Measurements from ENCODE around the gene GPD1L. TPM values are rescaled to one million over a fixed set of nuclear protein-coding genes. Genes with fewer than 3 reads are reported as not detected.
"Not testable (repeated sequence)": the region's sequence is repeated elsewhere in the genome, so short reads cannot be mapped to it uniquely, and the experiment has no call there.

Gene GPD1L
- total RNA-seq, 2 donors from 2014 or later = 1.5 to 3.5 TPM

- Mint-ChIP-seq H3K4me1 (no peaks in the 10 kb centered on the region), H3K4me3 (no peak overlapping the region), H3K27ac (no peak overlapping the region), H3K27me3 (ENCODE audit: insufficient read depth) (no peaks in the 10 kb centered on the region), H3K9me3 (peaks cover 23% of the 10 kb centered on the region), H3K36me3 (ENCODE audit: low read depth) (no peaks in the 10 kb centered on the region)
- no peaks in the 10 kb centered on the region for H3K27me3 ChIP-seq (ENCODE audit: control insufficient read depth, insufficient read depth, low read length, poor library complexity, severe bottlenecking)
- H3K9ac ChIP-seq (ENCODE audit: extremely low read depth, low read length, poor library complexity, severe bottlenecking) = no peak overlapping the region
- H3K4me3 ChIP-seq (ENCODE audit: low read length) = no peak overlapping the region
- no peak for TF ChIP-seq CTCF (conservative IDR thresholded peaks at IDR 0.05)
- H3K4me1 ChIP-seq (ENCODE audit: control insufficient read depth, insufficient read depth, low read length) = no peaks in the 10 kb centered on the region
- H3K27ac ChIP-seq (ENCODE audit: low read depth, low read length) = no peak overlapping the region
- DNase-seq = no peak
- 86 to 94% methylated on average over 1 to 2 of the region's 2 CpGs for WGBS, 2 experiments (ENCODE audit: insufficient coverage in 1 of 2, insufficient read length in 1 of 2)
- H3K9me3 ChIP-seq (ENCODE audit: control insufficient read depth, low read length) = no peaks in the 10 kb centered on the region
- no peaks in the 10 kb centered on the region for H3K36me3 ChIP-seq (ENCODE audit: control insufficient read depth, insufficient read depth, low read length)
Measured at GRCh38 chr3:32066686-32067085, 39.7 kb upstream of the GPD1L start.

- not testable (repeated sequence) for H3K27me3 ChIP-seq (ENCODE audit: control insufficient read depth, insufficient read depth, low read length, poor library complexity, severe bottlenecking); H3K27ac Mint-ChIP-seq; H3K9me3 ChIP-seq (ENCODE audit: control insufficient read depth, low read length); H3K9me3 Mint-ChIP-seq; DNase-seq; H3K36me3 Mint-ChIP-seq (ENCODE audit: low read depth); H3K4me3 Mint-ChIP-seq; H3K27me3 Mint-ChIP-seq (ENCODE audit: insufficient read depth); H3K4me1 Mint-ChIP-seq; H3K4me1 ChIP-seq (ENCODE audit: control insufficient read depth, insufficient read depth, low read length); H3K9ac ChIP-seq (ENCODE audit: extremely low read depth, low read length, poor library complexity, severe bottlenecking); H3K36me3 ChIP-seq (ENCODE audit: control insufficient read depth, insufficient read depth, low read length); H3K27ac ChIP-seq (ENCODE audit: low read depth, low read length); H3K4me3 ChIP-seq (ENCODE audit: low read length)
- 93 to 94% methylated on average over 3 to 7 of the region's 7 CpGs for WGBS, 2 experiments (ENCODE audit: insufficient coverage in 1 of 2, insufficient read length in 1 of 2)
Measured at GRCh38 chr3:32074194-32074593, 32.2 kb upstream of the GPD1L start.

- no peak for DNase-seq
- no peak overlapping the region for H3K4me3 ChIP-seq (ENCODE audit: low read length)
- no peaks in the 10 kb centered on the region for H3K36me3 Mint-ChIP-seq (ENCODE audit: low read depth)
- 76 to 85% methylated on average over 3 of the region's 3 CpGs for WGBS, 2 experiments (ENCODE audit: insufficient coverage in 1 of 2, insufficient read length in 1 of 2)
- H3K27me3 Mint-ChIP-seq (ENCODE audit: insufficient read depth) = no peaks in the 10 kb centered on the region
- H3K4me1 Mint-ChIP-seq = peaks cover 4% of the 10 kb centered on the region
- peaks cover 2% of the 10 kb centered on the region for H3K9me3 Mint-ChIP-seq
- H3K4me1 ChIP-seq (ENCODE audit: control insufficient read depth, insufficient read depth, low read length) = no peaks in the 10 kb centered on the region
- H3K27ac ChIP-seq (ENCODE audit: low read depth, low read length) = no peak overlapping the region
- H3K36me3 ChIP-seq (ENCODE audit: control insufficient read depth, insufficient read depth, low read length) = no peaks in the 10 kb centered on the region
- no peaks in the 10 kb centered on the region for H3K27me3 ChIP-seq (ENCODE audit: control insufficient read depth, insufficient read depth, low read length, poor library complexity, severe bottlenecking)
- H3K4me3 Mint-ChIP-seq = no peak overlapping the region
- TF ChIP-seq CTCF (conservative IDR thresholded peaks at IDR 0.05) = no peak
- H3K27ac Mint-ChIP-seq = no peak overlapping the region
- no peak overlapping the region for H3K9ac ChIP-seq (ENCODE audit: extremely low read depth, low read length, poor library complexity, severe bottlenecking)
- no peaks in the 10 kb centered on the region for H3K9me3 ChIP-seq (ENCODE audit: control insufficient read depth, low read length)
Measured at GRCh38 chr3:32076566-32076965, 29.9 kb upstream of the GPD1L start.
